Measurements from ENCODE around the gene SEC11C.

Gene SEC11C

DNA sequence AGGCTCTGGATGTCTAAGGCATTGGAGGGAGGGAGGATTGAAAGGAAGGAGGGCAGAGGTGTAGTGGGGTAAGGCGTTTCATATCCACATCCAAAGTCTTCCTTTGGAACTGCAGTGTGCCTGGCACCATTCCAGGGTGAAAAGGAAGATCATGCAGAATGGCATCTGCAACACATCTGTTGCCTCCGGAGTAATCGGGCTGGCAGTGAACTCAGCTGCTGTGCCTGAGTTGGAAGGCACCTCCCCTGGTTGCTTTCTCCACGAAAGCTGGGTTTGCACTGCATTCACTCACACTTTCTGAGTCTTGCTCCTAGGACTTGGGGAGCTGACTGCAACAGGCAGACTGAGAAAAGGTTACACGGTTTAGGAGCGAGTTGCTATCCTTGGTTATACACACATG is 30.3 kb upstream of the SEC11C start:
- peak in 1 of 2 donors; percentile 5 for DNase-seq (ENCODE audit: low read depth in 2 of 2)
- TF ChIP-seq, protein P1, sequence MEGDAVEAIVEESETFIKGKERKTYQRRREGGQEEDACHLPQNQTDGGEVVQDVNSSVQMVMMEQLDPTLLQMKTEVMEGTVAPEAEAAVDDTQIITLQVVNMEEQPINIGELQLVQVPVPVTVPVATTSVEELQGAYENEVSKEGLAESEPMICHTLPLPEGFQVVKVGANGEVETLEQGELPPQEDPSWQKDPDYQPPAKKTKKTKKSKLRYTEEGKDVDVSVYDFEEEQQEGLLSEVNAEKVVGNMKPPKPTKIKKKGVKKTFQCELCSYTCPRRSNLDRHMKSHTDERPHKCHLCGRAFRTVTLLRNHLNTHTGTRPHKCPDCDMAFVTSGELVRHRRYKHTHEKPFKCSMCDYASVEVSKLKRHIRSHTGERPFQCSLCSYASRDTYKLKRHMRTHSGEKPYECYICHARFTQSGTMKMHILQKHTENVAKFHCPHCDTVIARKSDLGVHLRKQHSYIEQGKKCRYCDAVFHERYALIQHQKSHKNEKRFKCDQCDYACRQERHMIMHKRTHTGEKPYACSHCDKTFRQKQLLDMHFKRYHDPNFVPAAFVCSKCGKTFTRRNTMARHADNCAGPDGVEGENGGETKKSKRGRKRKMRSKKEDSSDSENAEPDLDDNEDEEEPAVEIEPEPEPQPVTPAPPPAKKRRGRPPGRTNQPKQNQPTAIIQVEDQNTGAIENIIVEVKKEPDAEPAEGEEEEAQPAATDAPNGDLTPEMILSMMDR (IDR thresholded peaks at IDR 0.05; ENCODE audit: low read depth, low read length), result no peak
- no peak overlapping the region for H3K4me3 ChIP-seq (replicated peaks in 1 of 2; ENCODE audit: low read depth in 2 of 2, low read length in 2 of 2)

GRCh38 chr18:59114160-59114559 is 25.5 kb upstream of the SEC11C start:
- H3K4me3 ChIP-seq (replicated peaks in 1 of 2; ENCODE audit: low read depth in 2 of 2, low read length in 2 of 2), result no peak overlapping the region
- TF ChIP-seq, protein P1 (IDR thresholded peaks at IDR 0.05; ENCODE audit: low read depth, low read length), result no peak
- DNase-seq (ENCODE audit: low read depth in 2 of 2), result no peak

GRCh38 chr18:59123588-59124369 is 15.9 kb upstream of the SEC11C start:
- no peak overlapping the region for H3K4me3 ChIP-seq (replicated peaks in 1 of 2; ENCODE audit: low read depth in 2 of 2, low read length in 2 of 2)
- DNase-seq (ENCODE audit: low read depth in 2 of 2), result peak; percentile 38 to 98
- TF ChIP-seq, protein P1 (IDR thresholded peaks at IDR 0.05; ENCODE audit: low read depth, low read length), result no peak

- H3K4me3 ChIP-seq (replicated peaks in 1 of 2; ENCODE audit: low read depth in 2 of 2, low read length in 2 of 2), result no peak overlapping the region
- TF ChIP-seq, protein P1 (IDR thresholded peaks at IDR 0.05; ENCODE audit: low read depth, low read length), result no peak
- no peak for DNase-seq (ENCODE audit: low read depth in 2 of 2)
Measured at GRCh38 chr18:59124370-59124704, 15.3 kb upstream of the SEC11C start.

DNA sequence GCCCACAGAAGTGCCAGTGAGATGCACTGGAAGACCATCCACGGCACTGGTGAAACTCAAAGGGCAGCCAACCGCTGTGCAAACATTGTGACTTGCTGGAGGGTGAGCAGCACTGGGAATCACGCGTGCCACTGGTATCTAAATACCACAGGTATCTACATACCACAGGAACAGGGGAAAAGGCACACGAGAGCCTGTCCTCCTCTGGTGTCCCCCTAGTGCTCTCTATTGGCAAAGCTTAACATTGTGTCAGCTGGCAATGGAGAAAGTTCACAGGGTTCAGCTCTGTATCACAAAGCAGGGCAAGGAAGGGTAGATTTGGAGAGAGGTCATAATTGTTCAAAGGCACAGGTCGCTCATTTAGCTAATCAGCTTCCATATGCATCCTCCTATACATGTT is 12.6 kb upstream of the SEC11C start:
- no peak overlapping the region for H3K4me3 ChIP-seq (replicated peaks in 1 of 2; ENCODE audit: low read depth in 2 of 2, low read length in 2 of 2)
- no peak for DNase-seq (ENCODE audit: low read depth in 2 of 2)
- TF ChIP-seq, protein P1 (IDR thresholded peaks at IDR 0.05; ENCODE audit: low read depth, low read length), result no peak

DNA sequence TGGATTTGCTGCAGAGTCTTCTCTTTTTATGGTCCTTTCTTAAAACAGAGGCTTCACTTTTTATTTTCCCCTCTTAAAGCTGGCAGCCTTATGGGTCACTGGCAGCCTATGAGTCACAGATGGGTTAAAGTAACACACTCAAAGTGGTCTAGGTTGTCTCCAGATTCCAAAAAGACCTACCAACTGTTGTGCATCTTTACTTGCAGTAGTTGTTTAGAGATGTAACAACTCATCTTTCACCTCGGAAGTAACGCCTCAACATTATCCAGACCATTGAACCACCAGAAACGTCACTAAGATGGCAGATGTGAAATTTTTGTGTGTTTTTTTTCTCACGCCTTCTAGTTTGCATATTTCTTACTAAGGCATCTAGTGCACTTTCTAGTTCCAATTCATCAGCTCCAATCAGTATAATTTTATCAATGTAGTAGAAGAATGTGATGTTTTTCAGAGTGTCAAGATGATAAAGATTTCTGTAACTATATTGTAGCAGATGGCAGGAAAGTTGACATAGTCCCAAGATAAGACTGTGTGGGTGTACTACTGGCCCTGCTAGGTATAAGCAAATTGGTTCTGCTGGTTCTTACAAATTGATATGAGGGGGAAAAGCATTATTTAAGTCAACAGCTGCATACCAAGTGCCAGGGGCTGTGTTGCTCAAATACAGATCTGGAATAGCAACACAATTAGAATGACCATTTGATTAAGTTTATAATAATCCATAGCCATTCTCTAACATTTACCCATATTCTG is 9.6 kb upstream of the SEC11C start:
- no peak overlapping the region for H3K4me3 ChIP-seq (replicated peaks in 1 of 2; ENCODE audit: low read depth in 2 of 2, low read length in 2 of 2)
- DNase-seq (ENCODE audit: low read depth in 2 of 2), result no peak
- TF ChIP-seq, protein P1 (IDR thresholded peaks at IDR 0.05; ENCODE audit: low read depth, low read length), result no peak
